Suprapubic skin (tissue), 3 donors: Measurements from ENCODE around the gene SLC9C2.

Experiments used
- CTCF ChIP-seq, 2 donors: fragments of 200-600 bp in 1 of 2; fragments of 450-650 bp in 1 of 2; sonication (generic) in 1 of 2; IDR thresholded peaks; one replicate each; pipeline ENCODE4 v1.5.1; 2016 to 2019; ENCODE audit warnings: antibody characterized with exemption in 2 of 2, mild to moderate bottlenecking in 1 of 2, moderate library complexity in 1 of 2
- EP300 ChIP-seq: sonication (generic); formaldehyde crosslinking; IDR thresholded peaks from one replicate; pipeline ENCODE4 v1.6.1; 2017; ENCODE audit warnings: antibody characterized with exemption
- POLR2A ChIP-seq, 2 donors: fragments of 450-650 bp; IDR thresholded peaks; one replicate each; pipeline ENCODE4 v1.6.1; 2017; ENCODE audit warnings: antibody characterized with exemption in 2 of 2, mild to moderate bottlenecking in 2 of 2, moderate library complexity in 2 of 2

- no peak for TF ChIP-seq POLR2A (IDR thresholded peaks at IDR 0.05)
- TF ChIP-seq CTCF (IDR thresholded peaks at IDR 0.05), result no peak
- TF ChIP-seq EP300, result no peak
Measured at GRCh38 chr1:173639102-173639501, 36.2 kb upstream of the SLC9C2 start.
